ENCODE results near the gene SUMO3.

The SUMO3 gene

DNA sequence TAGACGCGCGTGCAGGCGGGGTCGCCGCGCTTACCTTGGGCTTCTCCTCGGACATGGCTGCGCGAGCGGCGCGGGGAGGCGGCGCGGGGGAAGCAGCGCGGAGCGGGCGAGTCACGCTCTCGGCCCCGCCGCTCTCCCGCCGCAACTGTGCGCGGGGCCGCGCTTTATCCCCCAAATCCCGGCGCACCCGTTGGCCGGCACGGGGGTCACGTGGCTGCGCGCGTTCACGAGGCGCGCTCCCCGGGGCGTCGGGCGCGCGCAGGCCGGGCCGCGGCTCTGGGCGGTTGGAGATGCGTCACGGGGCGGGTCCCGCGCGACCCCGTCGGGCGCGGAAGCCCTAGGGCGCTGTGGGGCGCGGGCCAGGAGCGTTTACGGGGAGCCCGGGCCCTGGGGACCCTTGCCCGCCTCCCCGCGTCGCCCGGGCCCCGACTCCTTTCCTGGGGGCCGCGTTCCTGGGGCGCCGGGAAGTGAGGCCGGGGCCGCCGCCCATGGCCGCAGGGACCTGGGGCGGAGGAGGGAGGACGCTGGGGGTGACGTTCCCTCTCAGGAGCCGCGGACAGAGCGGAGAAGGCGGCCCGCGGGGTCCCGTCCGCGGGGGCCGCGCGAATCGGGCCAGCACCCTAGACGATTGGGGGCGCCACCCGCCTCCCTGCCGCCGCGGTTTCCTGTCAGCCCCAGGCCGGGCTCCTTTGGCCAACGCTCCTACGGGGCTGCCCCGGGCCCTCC is at the start of gene SUMO3:
Gene SUMO3, minus strand, starts transcription at position 149 of the 726 bp plus-strand sequence. Its CDS starts 94 bp downstream, at position 55.
- DNase-seq (ENCODE audit: low read depth in 2 of 3, low spot score in 2 of 3): peak; percentile 75 to 78 (median 76)

DNA sequence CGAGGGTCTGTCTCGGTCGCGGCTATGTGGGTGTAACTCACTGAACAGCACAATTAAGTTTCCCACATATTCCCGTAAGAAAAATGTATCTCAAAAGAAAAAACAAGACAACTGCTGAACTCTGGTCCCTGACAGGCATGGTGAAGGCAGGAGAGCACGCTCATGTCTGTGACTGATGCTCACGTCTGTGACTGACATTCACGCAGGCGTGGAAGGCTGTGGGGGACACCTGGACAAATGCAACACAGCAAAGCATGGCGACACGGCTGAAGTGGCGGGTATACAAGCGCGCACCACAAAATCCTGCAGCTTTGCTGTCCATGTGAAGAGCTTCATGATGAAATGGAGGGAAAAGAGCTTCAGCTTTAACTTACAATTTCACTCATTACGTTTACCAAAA is 49.6 kb upstream of the SUMO3 start:
- DNase-seq (ENCODE audit: low read depth in 2 of 3, low spot score in 2 of 3): no peak

DNA sequence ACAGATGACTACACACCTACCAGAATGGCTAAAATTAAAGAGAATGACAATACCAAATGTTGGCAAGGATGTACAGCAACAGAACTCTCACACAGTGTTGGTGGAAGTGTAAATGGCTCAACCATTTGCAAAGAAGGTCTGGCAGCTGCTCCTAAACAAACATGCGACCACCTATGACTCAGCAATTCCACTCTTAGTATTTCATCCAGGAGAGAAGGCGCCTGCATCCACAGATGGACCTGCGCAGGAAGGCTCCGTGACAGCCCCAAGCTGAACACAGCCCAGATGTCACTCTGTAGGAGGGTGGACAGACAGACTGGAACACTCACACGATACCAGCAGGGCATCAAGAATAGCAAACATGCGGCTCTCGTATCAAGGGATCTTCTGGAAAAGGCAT is 48.9 kb upstream of the SUMO3 start:
- no peak for DNase-seq (ENCODE audit: low read depth in 2 of 3, low spot score in 2 of 3)

DNA sequence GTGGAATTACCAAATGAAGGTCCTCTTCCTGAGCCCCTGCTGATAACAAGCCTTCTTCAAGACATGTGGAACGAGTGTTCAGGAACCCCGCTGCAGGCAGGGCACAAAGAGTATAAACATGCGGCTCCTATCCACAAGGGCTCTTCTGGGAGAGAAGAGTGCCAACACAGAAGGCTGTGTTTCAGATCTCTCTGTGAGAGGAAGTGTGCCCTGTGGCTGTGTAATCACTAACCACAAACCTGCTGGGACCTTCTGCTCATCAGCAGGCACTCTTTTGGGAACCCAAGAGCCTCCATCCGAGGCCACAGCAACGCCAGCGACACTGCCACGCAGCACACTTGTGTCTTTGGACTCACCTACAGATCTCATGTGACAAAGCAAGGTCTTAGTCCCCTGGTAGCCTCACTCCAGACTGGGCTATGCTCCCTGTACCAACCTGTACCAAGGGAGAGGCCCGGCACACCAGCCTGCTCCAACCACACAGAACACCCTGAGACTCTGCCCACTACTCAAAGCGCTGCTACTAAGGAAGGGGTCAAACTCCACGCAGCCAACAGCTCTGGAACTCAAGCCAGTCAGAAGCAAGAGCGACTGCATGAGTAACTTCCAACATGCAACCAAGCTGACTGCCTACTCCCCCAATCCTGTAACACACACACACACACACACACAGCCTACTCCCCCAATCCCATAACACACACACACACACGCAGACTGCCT is 47.9 kb upstream of the SUMO3 start:
- no peak for DNase-seq (ENCODE audit: low read depth in 2 of 3, low spot score in 2 of 3)

DNA sequence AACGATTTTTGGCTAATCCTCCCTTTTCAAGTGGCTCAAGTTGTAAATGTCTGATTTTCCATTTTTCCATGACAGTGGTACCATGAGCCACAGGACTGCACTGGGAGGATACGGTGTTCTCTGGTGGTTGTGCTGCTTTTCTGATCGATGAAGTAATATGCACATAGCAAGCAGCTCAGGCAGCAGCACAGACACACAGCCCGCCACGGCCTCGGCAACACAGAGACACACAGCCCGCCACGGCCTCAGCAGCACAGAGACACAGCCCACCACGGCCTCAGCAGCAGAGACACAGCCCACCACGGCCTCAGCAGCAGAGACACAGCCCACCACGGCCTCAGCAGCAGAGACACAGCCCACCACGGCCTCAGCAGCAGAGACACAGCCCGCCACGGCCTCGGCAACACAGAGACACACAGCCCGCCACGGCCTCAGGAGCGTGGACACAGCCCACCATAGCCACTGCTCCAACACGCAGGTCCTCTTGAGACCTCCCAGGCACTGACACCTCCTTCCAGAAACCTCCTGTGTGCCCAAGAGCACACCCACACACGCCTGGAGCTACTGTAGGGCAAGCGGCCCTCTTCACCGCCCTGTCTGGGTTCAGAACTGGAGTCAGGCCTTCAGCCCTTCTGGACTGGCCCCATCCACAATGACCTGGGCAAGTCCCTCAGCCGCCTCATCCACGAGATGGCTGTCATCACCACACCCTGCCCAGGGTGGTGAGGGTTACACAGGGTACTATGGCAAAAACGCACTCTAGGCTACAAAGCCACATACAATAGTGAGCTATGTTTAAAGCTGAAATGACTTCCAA is 45.2 kb upstream of the SUMO3 start:
- no peak for DNase-seq (ENCODE audit: low read depth in 2 of 3, low spot score in 2 of 3)

DNA sequence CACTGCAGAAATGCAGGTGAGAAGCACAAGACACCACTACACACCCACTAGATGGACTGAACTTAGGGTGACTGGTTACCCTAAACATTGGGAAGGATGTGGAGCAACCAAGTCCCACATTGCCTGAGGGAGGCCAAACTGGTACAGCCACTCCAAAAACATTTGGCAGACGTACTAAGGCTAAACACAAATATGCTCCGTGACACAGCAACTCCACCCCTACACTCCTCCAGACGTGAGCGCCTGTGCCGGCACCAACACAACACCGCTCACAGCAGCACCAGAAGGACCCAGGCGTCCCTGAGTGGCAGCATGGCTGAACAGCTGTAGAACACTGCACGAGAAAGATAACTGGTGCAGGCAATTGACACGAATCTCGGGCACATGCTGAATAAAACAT is 40.9 kb upstream of the SUMO3 start:
- no peak for DNase-seq (ENCODE audit: low read depth in 2 of 3, low spot score in 2 of 3)

DNA sequence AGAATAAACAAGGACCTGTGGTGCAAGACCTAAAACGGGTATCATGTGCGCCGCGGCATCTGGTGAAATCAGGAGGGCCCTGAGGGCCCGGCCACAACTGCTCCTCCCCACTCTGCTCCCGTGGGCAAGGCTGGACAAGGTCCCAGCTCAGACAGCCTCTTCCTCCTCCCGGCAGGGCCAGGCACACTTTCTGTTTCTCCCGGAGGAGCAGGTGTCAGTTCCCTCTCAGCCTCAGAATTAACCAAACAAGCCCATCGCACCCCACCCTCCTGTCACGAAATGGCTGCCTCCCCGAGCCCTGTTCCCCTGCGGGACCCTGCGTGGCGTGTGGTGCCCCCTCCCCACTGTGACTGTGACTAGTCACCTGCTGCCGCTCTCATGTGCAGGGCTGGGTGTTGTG is 40.4 kb upstream of the SUMO3 start:
- no peak for DNase-seq (ENCODE audit: low read depth in 2 of 3, low spot score in 2 of 3)

DNA sequence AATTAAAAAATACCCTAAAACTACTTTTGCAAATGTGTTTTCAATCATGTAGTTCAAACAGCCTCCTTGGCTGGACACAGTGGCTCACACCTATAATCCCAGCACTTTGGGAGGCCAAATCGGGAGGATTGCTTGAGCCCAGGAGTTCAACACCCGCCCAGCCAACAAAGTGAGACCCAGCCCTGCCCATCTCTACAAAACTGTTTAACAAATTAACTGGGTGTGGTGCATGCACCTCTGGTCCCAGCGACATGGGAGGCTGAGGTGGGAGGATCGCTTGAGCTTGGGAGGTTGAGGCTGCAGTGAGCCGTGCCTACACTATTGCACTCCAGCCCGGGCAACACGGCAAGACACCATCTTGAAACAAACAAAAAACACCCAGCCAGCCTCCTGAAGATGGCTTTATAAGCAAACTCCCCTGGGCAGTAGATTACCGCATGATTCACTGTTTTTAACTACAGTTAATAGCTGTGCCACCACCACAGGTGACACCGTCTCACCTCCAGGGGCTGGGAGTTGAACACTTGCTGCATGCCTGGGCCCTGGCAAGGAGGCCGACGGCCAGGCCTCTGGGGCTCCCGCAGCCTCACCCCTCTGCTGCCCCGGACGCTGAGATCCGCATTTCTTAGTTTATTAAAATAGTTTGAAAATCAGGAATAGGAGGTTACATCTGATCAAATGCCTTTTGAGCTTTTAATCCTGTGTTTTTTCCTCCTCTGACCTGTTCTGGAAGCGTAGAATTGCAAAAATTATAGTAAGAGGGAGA is 39.4 kb upstream of the SUMO3 start:
- no peak for DNase-seq (ENCODE audit: low read depth in 2 of 3, low spot score in 2 of 3)

DNA sequence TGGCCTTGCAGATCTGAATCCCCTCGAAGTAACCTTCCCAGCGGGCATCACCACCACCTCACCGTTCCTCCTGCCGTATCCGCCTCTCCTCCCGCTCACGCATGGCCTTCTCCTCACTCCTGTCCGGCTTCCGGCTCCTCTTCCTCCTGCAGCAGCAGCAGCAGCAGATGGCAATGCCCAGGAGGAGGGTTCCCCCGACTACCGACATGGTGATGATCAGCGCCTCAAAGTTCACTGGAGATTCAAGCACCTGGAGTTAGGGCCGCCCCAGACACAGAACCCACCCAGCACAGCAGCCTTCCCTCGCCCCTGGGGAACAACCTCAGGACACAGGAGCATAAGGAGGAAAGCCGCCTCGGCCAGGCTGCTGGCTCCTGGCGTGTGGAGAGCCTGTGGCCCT is 38.3 kb upstream of the SUMO3 start:
- DNase-seq (ENCODE audit: low read depth in 2 of 3, low spot score in 2 of 3): no peak

DNA sequence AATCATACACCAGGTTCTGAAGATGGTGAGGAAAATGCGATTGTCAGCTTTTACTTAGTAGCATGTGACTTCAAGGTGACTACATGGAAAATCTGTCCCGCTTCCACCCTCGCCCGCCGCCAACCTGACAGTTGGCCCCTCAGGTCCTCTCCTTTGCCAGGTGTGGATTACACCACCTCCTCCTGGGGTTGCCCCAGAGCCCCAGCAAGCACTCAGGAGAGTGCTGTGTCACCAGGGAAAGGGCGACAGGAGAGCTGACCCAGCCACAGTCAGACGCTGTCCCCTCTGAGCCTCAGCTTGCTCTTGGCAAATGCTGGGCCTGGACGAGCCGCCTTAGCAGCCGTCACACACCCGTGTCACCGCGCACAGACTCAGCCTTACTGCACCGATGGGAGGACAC is 37.7 kb upstream of the SUMO3 start:
- DNase-seq (ENCODE audit: low read depth in 2 of 3, low spot score in 2 of 3): no peak

DNA sequence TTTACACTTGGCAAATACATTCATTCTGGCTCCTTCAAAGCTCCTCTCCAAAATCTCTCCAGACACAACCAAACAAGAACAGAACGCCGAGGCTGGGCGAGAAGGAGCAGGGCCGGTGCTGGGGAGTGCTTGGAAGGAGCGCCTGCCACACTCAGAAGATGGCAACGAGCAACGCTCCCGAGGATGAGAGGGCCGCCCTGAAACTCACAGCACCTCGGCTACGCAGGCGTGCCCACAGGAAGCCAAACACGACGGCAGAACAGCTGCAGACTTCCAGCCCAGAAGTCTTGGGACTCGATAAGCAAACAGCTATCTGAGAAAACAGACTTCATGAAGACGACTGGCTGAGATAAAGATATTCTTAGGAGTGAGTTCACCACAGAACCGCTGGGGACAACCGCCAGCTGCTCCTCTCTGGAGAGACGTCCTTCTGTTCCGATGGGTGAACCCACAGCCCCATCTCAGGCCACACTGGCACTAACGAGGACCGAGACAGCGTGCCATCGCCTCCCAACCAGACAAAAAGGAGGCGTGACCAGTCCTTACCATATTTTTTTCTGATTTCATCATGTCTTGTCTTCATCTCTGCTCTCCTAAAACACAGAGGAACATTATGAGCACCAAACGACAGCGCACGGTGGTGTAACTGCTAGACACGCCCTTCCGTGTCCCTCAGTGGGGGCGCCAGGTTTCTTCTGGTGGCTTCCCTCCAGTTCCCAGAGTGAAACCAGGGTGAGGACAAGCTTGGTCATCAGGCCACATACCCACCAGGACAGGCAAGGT is 37.0 kb upstream of the SUMO3 start:
- DNase-seq (ENCODE audit: low read depth in 2 of 3, low spot score in 2 of 3): no peak

DNA sequence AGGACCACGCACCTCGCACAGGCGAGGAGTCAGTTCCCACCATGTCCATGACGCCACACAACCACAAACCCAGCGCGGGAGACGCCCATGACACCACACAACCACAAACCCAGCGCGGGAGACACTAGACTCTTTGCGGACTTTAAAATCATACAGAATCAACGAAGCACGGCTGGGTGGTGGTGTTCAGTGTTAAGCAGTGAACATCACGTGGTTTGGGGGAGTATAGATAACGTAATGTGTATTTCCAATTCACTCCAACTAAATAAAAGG is 36.5 kb upstream of the SUMO3 start:
- DNase-seq (ENCODE audit: low read depth in 2 of 3, low spot score in 2 of 3): no peak

DNA sequence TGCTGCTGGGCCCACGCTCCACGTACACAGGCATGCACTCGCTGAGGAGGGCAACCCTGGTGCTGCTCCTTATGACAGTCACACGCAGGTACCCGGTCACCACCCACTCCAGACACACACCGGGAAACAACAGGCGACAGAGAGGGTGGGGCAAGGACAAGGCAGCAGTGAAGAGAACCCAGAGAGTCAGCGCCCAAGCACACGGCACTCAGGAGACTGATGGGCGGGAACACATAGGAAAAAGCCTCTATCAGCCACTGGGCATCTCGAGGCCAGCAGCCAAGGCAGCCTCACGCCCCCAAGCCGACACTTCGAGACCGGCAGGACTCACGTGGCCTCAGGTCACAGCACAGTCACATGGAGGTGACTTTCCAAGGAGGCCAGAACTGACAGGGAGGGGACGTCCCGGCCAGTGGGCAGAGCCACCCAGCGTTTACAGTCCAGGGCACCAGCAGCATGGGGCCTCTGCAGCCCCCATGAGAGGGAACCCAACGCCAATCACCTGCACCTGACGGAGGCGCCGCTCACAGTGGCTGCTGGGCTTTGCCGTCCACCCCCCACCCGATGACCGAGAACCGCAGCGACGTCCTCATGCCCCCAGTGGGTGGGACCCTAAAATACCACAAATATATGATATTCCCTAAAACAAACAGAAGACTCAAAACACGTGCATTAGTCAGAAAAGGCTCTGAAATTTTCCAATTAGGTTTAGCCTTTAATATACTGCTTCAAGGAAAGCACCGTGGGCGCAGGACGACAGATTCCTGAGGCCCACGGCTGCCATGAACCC is 35.9 kb upstream of the SUMO3 start:
- no peak for DNase-seq (ENCODE audit: low read depth in 2 of 3, low spot score in 2 of 3)

DNA sequence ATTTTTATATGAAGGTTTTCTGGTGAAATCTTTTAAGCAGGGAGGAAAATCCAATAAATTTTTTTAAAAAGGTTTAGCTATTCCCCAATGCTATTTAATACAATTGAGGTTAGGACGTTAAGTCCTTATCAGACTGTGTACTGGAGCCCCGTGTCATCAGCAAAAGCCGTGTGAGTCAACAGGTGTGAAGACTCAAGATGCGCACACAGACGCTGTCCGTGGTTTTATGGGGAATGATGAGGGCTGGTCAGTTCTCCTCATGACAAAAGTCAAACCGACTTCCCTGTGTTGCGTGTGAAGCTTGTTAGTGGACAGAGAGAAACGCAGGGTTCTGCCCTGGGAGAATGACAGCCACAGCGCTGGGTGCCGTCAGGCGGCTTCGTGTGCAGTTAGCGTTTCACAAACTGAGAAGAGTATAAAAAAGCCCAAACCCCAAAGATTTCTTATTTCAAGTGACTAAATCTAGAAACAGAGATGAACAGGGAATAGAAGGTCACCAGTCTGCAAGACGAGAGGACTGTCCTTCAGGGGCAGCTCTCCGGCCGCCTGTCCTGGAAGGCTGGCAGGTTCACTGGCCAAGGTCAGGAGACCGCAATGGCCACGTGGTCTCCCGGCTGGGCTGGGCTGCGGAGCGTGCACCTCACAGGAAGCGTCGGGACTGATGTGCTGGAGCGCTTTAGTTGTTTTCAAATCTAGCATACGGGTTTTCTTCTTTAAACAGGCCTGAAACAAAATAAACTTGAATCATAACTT is 33.2 kb upstream of the SUMO3 start:
- DNase-seq (ENCODE audit: low read depth in 2 of 3, low spot score in 2 of 3): no peak

DNA sequence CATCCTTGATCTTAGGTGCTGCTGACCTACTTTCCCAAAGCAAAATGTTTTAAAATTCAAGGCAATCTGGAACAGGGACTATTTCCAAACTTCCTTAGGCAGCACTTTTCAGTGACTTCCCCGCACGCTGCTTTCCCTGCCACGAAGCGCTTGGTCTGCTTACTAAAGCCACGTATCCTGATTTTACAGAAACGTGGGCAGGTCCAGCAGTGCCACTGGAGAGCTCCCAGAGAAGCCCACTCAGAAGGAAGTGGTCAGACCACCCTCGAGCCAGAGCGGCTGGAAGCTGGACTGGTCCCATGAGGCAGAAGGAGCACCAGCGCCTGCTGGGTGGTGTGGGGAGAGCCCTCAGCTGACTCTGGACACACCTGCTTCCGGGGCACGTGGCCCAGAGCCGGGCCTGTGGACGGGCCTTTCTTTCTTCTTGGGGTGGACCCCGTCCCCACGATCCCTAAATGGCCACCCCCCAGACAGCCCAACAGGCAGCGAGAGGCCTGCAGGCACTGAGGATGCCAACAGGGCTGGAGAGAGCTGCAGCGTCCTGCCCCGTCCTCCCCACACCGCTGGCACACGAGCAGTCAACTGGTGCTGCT is 32.4 kb upstream of the SUMO3 start:
- no peak for DNase-seq (ENCODE audit: low read depth in 2 of 3, low spot score in 2 of 3)

DNA sequence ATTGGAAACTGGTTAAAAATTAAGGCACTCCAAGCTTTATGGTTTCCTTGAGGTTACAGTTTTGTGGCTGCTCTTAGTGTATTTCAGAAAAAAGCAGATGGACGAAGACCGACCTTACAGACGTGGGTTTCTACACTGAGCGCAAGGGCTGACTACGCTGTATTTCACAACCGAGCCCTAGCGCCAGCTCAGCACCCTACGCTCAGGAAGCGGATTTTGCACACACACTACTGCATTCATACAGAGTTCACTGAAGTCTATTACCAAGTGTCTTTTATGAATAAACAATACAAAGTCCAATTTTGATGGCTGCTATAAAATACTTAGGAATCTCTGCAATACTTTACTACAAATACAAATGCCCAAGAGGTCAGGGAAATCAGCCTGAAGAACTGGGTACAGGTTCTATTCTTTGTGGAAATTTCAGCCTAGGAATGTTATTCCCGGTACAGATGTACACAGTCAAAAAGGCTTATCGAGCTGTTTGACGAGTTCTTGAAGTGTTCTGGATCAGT is 31.8 kb upstream of the SUMO3 start:
- DNase-seq (ENCODE audit: low read depth in 2 of 3, low spot score in 2 of 3): no peak

DNA sequence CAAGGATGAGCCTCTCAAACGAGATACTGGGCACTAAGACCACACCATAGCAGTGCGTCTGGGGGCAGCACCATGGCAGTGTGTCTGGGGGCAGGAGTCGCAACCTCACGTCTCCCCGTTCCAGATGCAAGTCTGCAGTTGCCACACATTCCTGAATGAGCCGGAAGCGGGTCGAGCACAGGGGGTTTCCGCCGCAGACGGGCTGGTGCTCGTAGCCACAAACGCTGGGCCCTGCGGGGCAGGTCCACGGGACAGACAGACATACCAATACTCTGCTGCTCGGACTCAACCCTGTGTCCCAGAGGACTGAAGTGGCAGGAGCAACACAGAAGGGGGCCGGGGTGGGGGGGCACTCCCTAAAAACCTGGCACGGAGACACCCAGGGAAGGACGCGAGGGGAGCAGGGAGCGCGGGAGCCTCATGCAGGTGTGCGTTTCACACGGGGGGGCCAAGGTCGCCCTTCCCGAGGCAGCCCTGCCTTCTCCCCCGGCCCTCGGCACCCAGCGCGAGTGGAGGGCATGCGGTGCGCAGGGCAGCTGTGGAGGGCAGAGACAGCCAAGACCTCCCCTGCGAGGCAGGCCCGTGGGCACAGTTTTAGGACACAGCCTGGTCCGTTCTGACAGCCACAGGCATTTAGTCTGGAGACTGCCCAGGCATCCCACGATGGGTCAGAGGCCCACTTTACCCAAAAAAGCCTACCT is 31.1 kb upstream of the SUMO3 start:
- no peak for DNase-seq (ENCODE audit: low read depth in 2 of 3, low spot score in 2 of 3)
